GM12878 (cell line): ENCODE measurements around the gene TGFB1. TPM values are rescaled to one million over a fixed set of nuclear protein-coding genes. Genes with fewer than 3 reads are reported as not detected.
A peak's percentile ranks its signal among the peaks of the same experiment; 100 is the strongest.

Experiments
- CHD2 ChIP-seq: IDR thresholded peaks from 2 replicates; pipeline ENCODE4 v1.6.1; 2011; ENCODE audit warnings: low read depth, low read length, improper control_type of control experiment, borderline replicate concordance
- DPF2 ChIP-seq: fragments of 450-650 bp; IDR thresholded peaks from 2 replicates; pipeline ENCODE4 v1.6.1; 2017; ENCODE audit warnings: mild to moderate bottlenecking
- HDGF ChIP-seq: fragments of 450-650 bp; IDR thresholded peaks from 2 replicates; pipeline ENCODE4 v1.6.1; 2016; ENCODE audit warnings: antibody characterized with exemption
- HSF1 ChIP-seq: fragments of 150-350 bp; IDR thresholded peaks from 2 replicates; pipeline ENCODE4 v1.6.1; 2014; ENCODE audit warnings: mild to moderate bottlenecking, low read depth, low read length
- MEF2B ChIP-seq: fragments of 450-650 bp; IDR thresholded peaks from 2 replicates; pipeline ENCODE4 v1.6.1; 2018; ENCODE audit warnings: mild to moderate bottlenecking, moderate library complexity; ENCODE audit not compliant: partially characterized antibody, poor library complexity, severe bottlenecking
- MYC ChIP-seq: IDR thresholded peaks from 2 replicates; pipeline ENCODE4 v1.6.1; 2011; ENCODE audit warnings: mild to moderate bottlenecking, low read length, moderate library complexity, inconsistent platforms; ENCODE audit not compliant: insufficient read depth, insufficient replicate concordance, insufficient read length, severe bottlenecking
- NKRF ChIP-seq: fragments of 450-650 bp; conservative IDR thresholded peaks from 2 replicates; pipeline ENCODE4 v1.6.1; 2017; ENCODE audit warnings: mild to moderate bottlenecking, moderate library complexity
- NR2C1 ChIP-seq: fragments of 450-650 bp; IDR thresholded peaks from 2 replicates; pipeline ENCODE4 v1.6.1; 2017; ENCODE audit warnings: antibody characterized with exemption, mild to moderate bottlenecking, moderate library complexity
- NR2F1 ChIP-seq: fragments of 450-650 bp; conservative IDR thresholded peaks from 2 replicates; pipeline ENCODE4 v1.6.1; 2017; ENCODE audit warnings: mild to moderate bottlenecking
- PAX8 ChIP-seq: fragments of 450-650 bp; IDR thresholded peaks from 2 replicates; pipeline ENCODE4 v1.6.1; 2017; ENCODE audit warnings: mild to moderate bottlenecking, moderate library complexity
- PBX3 ChIP-seq: IDR thresholded peaks from 2 replicates; pipeline ENCODE4 v1.6.1; 2011; ENCODE audit warnings: mild to moderate bottlenecking, low read depth, low read length, moderate library complexity; ENCODE audit not compliant: insufficient replicate concordance
- RELA ChIP-seq: fragments of 450-650 bp; IDR thresholded peaks from 2 replicates; pipeline ENCODE4 v1.8.0; 2014; ENCODE audit warnings: borderline replicate concordance; ENCODE audit not compliant: partially characterized antibody
- SMAD1 ChIP-seq: fragments of 450-650 bp; IDR thresholded peaks from 2 replicates; pipeline ENCODE4 v1.6.1; 2018; ENCODE audit warnings: mild to moderate bottlenecking, low read depth; ENCODE audit not compliant: partially characterized antibody
- STAT1 ChIP-seq: fragments of 450-650 bp; conservative IDR thresholded peaks from 2 replicates; pipeline ENCODE4 v1.6.1; 2014; ENCODE audit warnings: antibody characterized with exemption, mild to moderate bottlenecking
- TBL1XR1 ChIP-seq: IDR thresholded peaks from 2 replicates; pipeline ENCODE4 v1.6.1; 2012; ENCODE audit warnings: low read depth, low read length, improper control_type of control experiment
- ZNF24 ChIP-seq: fragments of 450-650 bp; IDR thresholded peaks from 2 replicates; pipeline ENCODE4 v1.6.1; 2017; ENCODE audit warnings: antibody characterized with exemption, mild to moderate bottlenecking
- ZNF622 ChIP-seq: fragments of 450-650 bp; IDR thresholded peaks from 2 replicates; pipeline ENCODE4 v1.6.1; 2017; ENCODE audit warnings: mild to moderate bottlenecking, inconsistent platforms
- ZNF687 ChIP-seq: fragments of 450-650 bp; IDR thresholded peaks from 2 replicates; pipeline ENCODE4 v1.6.1; 2017; ENCODE audit warnings: mild to moderate bottlenecking, moderate library complexity
- polyA plus RNA-seq, 11 experiments: library from polyadenylated mRNA; depleted of rRNA in 4 of 11; unstranded in 6 of 11; stranded (reverse) in 5 of 11; fragments of >200 nt; fragmentation: Nextera tagmentation in 4 of 11; fragmentation: Illumina TruSeq in 1 of 11; extraction: Ambion mirVana in 4 of 11; extraction: Trizol in 1 of 11; gene quantifications; 1 replicate in 1 of 11; 2 replicates in 10 of 11; pipeline versions ENCODE4 v1.2.1 to v1.2.3, GENCODE V29; 2011 to 2016; ENCODE audit warnings: inconsistent platforms in 2 of 11, missing spikeins in 2 of 11, low read depth in 1 of 11
- total RNA-seq, 4 experiments: library from RNA; depleted of rRNA in 3 of 4; stranded (reverse); fragments of >200 nt in 3 of 4; fragmentation: Illumina TruSeq in 1 of 4; extraction: Trizol in 1 of 4; gene quantifications; 2 replicates each; pipeline versions ENCODE4 v1.2.1 to v1.2.3, GENCODE V29; 2013 to 2021

TGFB1 gene
- total and polyA plus RNA-seq, 10 of the 15 experiments (the other 5 are each of a cell fraction or from before 2014, with no cell fraction given): 0.23 to 120 (median 10.9) TPM

GRCh38 chr19:41352609-41353465 lies 885 bp downstream of the TGFB1 start (continued):
- TF ChIP-seq MYC: no peak
- no peak for TF ChIP-seq ZNF622
- TF ChIP-seq STAT1: no peak
- peak; percentile 24 for TF ChIP-seq MEF2B
- TF ChIP-seq PBX3: no peak
- 0 out of 2 replicates have a peak, but pooled peaks have one; percentile 53 for TF ChIP-seq NKRF
- TF ChIP-seq SMAD1: no peak
- TF ChIP-seq ZNF687: peak; percentile 65; the same call in 1 of the 2 replicates
- no peak for TF ChIP-seq DPF2
- TF ChIP-seq TBL1XR1: no peak
- TF ChIP-seq PAX8: no peak
- peak; percentile 36 for TF ChIP-seq RELA
- TF ChIP-seq HDGF: peak; percentile 41; the same call in 1 of the 2 replicates
- TF ChIP-seq NR2C1: no peak
- TF ChIP-seq NR2F1: peak; percentile 77
- no peak for TF ChIP-seq ZNF24
- no peak for TF ChIP-seq CHD2
- TF ChIP-seq HSF1: no peak
